ENCODE results near the gene LCP2.

GRCh38 chr5:170263906-170264305 lies 33.7 kb downstream of the LCP2 start:
- TF ChIP-seq CTCF (IDR thresholded peaks at IDR 0.05; ENCODE audit: low read depth, low read length) (no peak), EZH2phosphoT487 (IDR thresholded peaks at IDR 0.05; ENCODE audit: low read depth) (no peak)
